Measurements from ENCODE around the gene FUBP1.
"Not testable (repeated sequence)": the region's sequence is repeated elsewhere in the genome, so short reads cannot be mapped to it uniquely, and the experiment has no call there.

DNA sequence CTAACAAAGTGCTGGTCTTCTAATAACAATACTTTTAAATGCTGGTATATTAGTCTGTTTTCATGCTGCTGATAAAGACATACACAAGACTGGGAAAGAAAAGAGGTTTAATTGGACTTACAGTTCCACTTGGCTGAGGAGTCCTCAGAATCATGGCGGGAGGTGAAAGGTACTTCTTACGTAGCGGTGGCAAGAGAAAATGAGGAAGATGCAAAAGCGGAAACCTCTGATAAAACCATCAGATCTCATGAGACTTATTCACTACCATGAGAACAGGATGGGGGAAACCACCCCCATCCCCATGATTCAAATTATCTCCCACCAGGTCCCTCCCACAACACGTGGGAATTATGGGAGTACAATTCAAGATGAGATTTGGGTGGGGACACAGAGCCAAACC lies 60.0 kb downstream of the FUBP1 start:
- TF ChIP-seq CTCF (IDR thresholded peaks at IDR 0.05); POLR2AphosphoS5 (IDR thresholded peaks at IDR 0.05; ENCODE audit: low read depth, low read length); EZH2phosphoT487 (IDR thresholded peaks at IDR 0.05; ENCODE audit: borderline replicate concordance, low read depth); MXI1 (IDR thresholded peaks at IDR 0.05; ENCODE audit: low read depth, low read length); EP300 (IDR thresholded peaks at IDR 0.05; ENCODE audit: borderline replicate concordance in 1 of 2, low read depth in 1 of 2, low read length in 1 of 2); USF2 (IDR thresholded peaks at IDR 0.05; ENCODE audit: borderline replicate concordance, low read depth, low read length); GABPA (IDR thresholded peaks at IDR 0.05; ENCODE audit: low read depth); SIN3A (IDR thresholded peaks at IDR 0.05; ENCODE audit: borderline replicate concordance, low read depth, low read length); YY1 (IDR thresholded peaks at IDR 0.05; ENCODE audit: low read depth): not testable (repeated sequence)
